Hippocampal formation (tissue), 2 donors: ENCODE results near the gene LIG3.
"Not testable (repeated sequence)": the region's sequence is repeated elsewhere in the genome, so short reads cannot be mapped to it uniquely, and the experiment has no call there.

ENCODE experiments used
- DNase-seq, 2 donors: peaks; one replicate each; lab custom pipeline; 2025; lab: John Stamatoyannopoulos, UW

LIG3 gene

DNA sequence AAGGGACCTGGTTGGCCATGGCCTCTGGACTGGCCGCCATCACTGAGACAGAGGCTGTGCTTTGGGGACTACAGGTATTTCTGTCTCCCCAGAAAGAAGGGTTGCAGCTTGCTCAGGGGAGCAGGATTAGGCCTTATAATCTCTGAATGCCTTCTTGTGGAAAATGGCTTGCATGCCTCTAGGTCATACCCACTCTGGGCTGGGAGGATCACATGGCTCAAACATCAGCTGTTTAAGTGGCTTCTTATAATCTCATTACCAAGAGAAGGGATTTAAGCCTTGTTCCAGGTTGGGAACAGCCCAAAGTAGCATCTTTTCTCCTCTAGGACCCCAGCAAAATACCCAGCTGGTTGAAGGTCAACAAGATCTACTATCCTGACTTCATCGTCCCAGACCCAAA, 19.1 kb downstream of the LIG3 start:
- DNase-seq = no peak

DNA sequence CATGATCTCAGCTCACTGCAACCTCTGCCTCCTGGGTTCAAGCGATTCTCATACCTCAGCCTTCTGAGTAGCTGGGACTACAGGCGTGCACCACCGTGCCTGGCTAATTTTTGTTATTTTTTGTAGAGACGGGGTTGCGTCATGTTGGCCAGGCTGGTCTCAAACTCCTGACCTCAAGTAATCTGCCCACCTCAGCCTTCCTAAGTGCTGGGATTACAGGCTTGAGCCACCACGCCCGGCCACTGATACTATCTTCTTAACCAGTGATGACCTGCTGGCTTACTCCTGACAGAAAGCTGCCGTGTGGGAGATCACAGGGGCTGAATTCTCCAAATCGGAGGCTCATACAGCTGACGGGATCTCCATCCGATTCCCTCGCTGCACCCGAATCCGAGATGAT, 20.7 kb downstream of the LIG3 start:
- not testable (repeated sequence) for DNase-seq

DNA sequence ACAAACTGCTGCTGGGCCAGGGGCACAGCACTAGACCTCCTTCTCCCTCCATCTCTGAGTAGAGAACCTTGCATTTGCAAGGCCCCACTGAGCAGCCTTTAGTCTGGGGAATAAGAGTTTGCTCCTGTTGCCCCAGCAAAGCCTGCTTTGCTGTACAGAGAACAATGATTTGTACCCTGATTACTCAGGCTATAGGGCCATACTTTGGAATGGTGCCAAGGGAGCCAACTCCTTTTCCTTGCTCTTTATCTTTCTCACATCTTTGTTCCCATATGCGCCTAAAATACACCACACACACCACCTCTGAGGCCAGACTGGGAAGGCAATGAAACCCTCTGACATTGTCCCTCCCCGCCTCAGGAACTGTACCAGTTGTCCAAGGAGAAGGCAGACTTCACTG, 21.2 kb downstream of the LIG3 start:
- no peak for DNase-seq

DNA sequence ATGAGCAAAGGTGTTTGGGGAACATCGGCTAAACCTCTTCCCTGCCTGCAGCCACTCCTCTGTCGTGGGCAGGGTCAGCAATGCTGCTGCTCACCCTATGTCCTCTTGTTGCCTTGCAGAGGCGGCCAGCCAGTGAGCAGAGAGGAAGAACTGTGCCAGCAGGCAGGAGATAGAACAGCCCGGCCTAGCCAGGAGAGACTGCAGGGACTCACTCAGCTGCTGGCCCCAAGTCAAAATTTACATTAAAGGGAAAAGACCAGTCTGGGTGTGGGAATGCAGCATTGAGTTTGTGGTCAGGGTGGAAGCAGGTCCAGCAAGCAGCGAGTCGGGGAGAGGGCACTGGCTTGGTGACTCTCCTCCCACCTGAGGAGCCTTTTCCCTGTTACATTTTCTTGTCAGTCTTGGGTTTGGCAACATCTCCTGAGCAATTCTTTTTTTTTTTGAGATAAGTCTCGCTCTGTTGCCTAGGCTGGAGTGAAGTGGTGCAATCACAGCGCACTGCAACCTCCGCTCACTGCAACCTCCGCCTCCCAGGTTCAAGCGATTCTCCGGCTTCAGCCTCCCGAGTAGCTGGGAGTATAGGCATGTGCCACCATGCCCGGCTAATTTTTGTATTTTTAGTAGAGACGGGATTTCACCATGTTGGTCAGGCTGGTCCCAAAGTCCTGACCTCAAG, 22.7 kb downstream of the LIG3 start:
- no peak for DNase-seq

DNA sequence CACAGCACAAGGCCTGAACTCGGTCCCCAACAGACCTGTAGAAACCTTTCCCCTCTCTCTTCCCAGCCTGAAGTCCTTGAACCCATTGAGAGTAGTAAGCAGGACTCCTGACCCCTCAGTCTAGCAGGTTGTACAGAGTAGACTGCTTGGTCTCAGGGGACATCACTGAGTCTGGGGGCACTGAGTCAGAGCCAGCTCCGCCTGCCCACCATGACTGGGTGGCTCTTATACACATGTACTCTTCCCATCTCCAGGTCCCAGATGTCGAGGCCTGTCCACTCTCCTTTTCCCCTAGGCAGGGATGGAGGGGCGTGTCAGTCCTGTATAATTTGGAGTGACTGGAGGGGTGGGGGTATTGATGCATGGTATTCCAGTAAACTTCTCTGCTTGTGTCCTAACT, 23.5 kb downstream of the LIG3 start:
- DNase-seq = no peak

DNA sequence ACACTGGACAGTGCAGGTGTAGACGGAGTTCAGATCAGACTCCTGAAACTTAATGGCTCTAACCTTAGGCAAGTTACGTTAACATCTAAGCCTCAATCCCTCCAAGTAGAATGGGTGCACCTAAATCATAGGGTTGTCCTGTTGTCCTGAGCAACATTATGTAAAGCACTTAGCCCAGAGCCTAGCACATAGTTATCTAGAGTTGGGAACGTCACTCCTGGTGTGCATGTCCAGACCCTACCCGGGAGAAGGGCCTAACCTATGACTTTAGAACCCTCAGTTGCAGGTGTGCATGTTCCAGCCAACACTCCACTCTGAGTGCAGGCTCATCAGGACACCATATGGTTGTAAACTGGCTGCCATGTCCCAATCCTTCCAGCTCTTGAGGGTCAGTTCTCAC, 26.0 kb downstream of the LIG3 start:
- DNase-seq = no peak

DNA sequence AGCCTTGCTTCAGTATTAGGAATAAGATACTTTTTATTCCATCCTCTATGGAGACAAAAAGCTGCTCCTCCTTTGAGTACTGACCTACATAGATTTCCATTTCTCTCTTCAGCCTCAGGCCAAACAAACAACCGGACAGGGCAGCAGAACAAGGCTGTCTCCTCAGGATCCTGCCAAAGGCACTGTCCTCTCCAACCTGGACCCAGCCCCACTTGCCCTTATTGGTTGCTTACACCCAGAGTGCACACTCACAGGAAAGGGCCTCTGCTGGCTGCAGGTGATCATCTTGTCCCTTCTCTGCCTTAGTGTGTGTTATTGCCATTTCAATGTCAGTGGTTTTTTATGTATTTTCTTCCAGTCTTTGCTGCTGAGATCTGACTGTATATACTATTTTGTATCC, 26.6 kb downstream of the LIG3 start:
- DNase-seq = no peak

DNA sequence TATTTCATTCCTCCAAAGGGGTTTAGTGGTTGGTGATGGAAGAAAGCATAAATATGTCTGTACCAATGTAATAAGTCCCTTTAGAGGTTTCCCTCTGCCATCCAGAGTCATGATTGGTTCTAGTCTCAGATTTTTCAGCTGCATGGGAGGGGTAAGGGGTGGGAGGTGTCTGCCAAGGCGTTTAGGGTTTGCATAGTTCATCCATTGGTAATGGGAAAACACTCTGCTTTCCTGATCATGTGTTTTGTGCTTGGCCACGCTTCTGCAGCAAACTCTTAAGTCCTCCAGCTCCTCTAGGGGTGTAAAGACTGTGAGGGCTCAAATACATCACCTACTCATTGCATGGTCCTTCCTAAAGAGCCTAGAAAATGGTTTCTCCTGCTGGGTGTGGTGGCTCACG, 29.8 kb downstream of the LIG3 start:
- DNase-seq = no peak

DNA sequence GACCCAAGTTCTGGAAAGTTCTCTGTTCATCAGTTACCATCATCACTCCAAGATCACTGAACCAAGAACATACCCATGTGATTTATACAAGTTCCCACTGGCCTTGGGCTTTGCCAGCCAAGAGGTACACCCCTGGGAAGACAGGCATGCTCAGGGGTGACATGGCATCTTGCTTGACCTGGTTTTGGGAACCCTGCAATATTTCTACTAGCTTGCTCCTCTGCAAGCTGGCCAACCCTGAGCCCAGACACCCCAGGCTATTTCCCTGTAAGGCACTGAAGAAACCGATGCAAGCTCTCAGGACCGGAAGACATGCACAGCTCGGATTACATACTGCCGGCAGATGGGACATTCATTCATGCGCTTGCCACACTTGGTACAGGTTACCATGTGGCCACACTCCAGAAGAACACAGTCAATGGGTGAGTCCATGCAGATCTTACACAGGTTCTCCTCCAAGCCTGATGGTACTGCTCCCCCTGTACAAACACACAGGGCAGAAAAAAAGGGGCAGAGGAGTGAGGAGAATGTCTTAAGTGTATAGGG, 31.4 kb downstream of the LIG3 start:
- DNase-seq = no peak

DNA sequence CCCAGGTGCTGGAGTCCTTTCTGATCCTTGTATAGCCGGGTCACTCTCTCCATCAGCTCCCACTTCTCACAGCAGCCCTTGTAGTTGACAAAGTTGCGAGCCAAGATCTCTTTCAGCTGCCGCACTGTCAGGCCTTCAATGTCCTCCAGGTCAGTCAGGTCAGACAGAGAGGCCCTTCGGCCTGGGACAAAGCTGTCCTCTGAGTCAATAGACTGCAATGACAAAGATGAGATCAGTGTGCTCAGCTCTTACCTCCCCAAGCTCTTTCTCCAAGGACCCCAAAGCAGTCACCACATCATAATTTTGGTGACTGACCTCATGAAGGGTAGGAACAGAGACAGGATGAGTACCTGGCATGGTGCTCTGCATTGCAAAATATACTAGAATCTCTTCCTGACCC, 36.1 kb downstream of the LIG3 start:
- no peak for DNase-seq

DNA sequence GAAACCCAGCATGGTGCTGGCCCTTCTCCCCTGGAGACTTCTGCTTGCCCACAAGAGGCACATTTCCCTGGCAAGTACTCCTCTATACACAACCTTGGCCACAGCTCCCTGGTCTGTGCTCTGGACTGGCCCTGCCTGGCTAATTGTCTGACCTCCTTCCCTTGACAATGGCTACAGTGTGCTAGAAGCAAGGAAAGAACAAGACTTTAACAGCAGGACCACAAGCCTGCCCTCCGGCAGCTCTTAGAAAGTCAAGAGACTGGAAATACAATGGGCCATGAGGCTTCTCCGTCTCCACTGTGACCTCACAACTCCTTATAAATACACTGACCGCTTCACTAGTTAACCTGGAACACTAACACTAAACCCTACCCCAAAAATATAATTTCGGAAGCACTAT, 36.7 kb downstream of the LIG3 start:
- DNase-seq = no peak

DNA sequence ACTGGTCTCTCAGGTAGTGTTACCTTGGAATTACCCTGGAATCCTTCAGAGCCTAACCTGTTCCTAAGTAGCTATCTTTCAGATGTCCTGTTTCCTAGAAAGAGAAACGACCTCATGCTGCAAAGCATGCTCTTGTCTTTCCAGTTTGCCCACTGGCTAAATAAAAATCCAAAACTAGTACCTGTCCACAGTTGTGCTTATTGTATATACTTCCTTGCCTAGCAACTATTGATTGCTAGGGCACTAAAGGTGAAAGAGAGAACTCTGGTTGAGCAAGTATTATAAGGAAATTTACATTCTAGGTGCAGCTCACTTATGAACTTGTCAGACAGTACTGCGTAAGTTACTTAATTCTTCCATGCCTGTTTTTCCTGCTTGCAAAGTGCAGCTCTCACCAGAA, 38.5 kb downstream of the LIG3 start:
- no peak for DNase-seq

DNA sequence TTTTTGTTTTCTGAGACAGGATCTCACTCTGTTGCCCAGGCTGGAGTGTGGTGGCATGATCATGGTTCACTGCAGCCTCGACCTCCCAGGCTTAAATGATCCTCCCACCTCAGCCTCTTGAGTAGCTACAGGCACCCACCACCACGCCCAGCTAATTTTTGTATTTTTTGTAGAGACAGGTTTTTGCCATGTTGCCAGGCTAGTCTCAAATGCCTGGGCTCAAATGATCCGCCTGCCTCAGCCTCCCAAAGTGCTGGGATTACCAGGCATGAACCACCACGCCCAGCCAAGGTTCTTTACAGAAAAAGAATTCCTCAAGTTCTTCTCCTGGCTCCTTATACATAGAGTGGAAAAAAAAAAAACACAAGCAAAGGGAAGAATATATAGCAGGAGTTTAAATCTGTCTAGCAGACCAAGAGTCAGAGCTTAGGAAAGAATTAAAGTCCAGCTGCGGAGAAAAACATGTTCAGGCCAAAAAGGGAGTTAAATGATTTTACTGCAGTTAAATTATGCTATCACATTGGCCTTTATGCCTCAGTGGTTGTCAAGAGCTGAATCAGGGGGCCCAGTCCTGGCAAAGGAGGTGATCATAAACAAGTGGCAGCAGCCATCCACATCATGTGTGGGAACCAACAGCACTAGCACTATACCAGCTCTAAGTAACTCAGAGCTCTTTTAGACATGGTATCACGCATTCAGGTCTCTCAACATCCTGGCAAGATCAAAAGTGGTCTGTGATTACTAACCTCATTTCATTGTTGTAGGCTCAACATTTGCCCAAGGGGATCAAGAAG, 39.3 kb downstream of the LIG3 start:
- no peak for DNase-seq

DNA sequence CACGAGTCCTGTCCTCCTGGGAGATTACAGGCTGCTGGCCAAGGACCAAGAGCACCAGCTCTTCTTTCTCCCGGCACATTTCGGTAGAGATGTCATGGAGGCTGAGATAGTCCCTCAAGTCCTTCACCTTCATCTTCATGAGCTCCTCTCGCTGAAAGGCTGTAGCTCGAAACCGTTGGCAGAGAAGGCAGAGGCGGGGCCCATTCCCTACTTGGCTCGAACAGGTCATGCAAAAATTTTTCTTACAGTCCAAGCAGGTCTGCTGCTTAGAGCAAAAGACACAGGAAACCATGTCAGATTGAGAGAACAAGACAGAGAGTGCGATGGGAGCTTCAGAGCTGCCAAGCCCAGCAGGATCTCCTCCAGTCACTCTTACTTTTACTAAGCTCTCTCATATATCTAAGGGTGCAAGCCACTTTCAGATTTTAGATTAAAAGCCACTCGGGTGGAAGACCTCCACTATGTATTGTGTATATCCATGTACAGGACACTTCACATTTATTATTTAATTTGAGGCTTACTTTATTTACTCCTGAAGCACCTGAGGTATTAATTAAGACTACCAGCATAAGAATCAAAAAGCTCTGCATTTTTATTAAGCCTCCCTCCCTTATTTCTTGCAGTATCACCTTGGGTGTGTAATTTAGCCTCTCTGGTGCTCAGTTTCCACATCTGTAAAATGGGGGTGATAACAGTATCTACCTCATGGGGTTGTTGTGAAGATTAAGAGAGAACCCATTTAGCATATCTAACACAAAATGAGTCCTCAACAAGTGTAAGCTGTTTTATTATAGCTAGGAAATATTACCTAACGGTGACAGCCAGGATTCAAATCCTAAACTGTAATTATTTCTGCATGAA, 41.4 kb downstream of the LIG3 start:
- no peak for DNase-seq

DNA sequence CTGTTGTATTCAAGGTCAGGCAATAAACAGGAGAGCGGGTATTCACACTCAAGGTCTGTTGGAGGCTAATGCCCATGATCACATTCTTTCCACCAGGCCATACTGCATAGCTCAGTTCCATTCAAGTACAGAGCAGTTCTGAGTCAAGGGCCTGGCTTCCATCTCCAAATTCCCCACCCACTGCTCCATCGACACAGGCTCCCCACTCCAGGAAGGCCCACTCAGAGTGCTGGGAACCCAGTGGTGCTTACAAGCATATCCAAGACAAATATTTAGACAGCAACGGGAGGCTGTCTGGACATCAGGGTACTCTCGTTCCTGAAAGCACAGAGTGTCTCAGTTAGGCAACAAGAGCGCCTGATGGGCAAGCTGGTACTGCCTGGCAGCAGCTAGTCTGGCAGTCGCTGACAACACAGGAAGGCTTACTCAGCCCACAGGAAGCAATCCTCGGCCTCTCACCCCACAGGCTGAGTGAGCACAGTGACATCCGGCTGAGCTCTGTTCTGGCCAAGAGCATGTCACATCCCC, 42.3 kb downstream of the LIG3 start:
- peak; percentile 87 to 91 for DNase-seq

DNA sequence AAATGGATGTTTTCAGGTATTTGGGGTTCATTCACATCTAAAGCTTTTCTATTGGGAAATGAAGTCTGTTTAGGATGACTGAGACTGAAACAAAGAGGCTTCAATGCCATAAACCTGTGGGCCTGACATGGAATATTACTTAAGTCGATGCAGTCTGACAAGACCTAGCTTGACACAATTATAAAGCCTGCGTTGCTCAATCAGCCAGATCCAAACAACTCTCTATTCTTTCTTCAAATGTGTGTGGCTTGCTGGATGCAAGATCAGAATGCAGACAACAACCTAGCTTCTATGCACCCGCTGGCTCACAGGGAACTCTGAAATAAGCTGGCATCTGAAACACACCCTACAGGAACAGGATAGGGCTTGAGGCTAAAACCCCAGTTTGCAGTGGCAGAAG, 43.2 kb downstream of the LIG3 start:
- DNase-seq = no peak

DNA sequence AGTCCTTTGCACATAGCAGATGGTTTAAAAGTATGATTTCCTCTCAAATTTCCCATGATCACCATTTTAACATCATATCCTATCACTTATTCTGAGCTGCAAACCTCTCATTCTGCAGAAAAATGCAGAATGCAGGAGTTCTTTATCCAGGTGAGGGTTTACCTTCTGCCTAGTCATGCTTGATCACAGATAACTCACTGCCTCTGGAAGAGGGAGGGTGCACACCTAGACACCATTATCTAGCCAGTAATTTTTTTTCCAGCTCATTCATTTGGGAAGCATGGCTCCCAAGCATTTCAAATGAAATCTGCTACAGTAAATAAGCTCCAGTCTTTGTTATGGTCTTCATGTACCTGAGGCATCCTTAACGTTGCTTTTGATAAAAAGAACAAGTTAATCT, 45.2 kb downstream of the LIG3 start:
- DNase-seq = no peak

DNA sequence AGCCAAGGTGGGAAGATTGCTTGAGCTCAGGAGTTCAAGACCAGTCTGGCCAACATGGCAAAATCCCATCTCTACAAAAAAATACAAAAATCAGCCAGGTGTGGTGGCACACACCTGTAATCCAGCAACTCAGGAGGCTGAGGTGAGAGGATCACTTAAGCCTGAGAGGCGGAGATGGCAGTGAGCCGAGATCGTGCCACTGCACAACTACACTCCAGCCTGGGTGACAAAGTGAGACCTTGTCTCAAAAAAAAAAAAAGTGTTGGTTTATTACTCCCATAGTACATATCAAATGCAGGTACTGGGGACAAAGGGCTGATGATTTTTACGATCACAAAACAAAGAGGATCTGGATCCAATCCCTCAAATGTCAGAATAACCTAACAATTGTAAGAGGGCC, 47.8 kb downstream of the LIG3 start:
- not testable (repeated sequence) for DNase-seq

DNA sequence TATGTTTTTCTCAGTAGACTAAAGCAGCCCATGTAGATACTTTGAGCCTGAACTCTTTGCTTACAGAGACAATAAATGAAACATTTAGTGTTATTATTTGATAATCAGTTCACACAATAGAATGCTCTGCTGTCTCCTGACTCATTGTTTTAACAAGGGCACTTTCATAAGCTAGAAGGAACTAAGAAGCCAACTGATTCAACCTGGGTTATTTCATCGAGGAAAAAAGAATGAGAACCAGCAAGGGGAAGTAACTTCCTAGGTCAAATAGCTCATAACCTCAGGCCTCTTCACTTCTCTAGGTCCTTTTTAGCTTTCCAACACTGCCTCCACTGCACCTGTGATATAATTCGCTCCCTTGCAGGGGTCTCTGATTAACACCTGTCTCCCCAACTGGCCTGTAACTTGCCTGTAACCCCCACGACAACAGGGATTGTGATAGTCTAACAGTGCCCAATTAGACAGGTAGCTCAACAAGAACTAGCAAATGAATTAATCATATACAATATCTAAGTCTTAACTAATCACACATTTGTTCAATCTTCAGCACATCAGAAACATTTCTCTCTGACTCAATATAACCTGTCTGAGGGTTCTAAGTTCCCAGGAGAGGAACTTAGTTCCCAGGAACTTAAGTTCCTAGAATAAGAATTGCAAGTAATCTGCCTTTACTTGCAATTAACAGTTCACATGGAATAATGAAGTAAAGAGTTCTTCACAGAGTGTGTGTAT, 48.4 kb downstream of the LIG3 start:
- DNase-seq = no peak

DNA sequence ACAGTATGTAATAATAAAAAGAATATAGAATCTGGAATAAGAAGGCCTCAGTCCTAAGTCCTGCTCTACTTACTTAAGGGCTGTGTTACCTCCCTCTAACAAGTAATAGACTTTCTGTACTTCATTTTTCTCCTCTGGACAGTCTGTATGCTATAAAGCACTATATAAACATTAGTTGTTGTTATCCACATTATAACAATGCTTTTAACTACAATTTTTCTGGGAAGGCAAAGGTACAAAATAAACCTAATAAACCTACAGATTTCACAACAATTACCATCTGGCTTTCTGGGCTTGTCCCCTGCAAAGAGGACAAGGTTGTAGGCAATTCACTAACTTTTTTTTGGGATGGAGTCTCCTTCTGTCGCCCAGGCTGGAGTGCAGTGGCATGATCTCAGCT, 50.5 kb downstream of the LIG3 start:
- no peak for DNase-seq

DNA sequence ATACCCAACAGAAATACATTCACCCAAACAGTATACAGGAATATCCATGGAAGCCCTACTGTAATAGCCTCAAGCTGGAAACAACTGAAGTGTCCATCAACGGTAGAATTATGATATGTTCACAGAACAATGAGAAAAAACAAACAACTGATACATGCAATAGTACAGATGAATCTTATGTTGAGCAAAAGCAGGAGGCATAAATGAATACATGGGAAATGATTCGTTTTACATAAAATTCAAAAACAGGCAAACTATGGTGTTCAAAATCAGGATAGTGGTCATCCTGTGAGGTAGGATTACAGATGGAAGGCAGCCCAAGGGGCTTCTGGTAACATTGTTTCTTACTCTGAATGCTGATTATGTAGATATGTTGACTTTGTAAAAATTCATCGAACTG, 58.1 kb downstream of the LIG3 start:
- DNase-seq = no peak

DNA sequence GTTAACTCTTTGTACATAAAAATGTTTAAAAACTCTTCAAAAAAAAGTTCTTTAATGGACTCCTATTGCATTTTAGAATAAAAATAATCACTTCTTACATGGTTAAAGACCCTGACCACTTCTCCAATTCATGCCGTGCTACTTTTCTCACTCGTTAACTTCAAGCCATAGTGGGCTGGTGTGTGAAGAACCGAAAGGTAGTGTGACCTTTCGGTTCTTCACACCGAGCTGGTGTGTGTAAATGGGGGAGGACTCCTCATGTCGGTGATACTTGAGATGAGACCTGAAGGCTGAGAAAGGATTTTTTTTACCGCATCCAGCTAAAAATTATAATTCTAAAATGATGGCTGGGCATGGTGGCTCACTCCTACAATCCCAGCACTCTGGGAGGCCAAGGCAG, 61.1 kb downstream of the LIG3 start:
- DNase-seq = no peak
